ENCODE data around the gene PIK3AP1.
"Not testable (repeated sequence)": the region's sequence is repeated elsewhere in the genome, so short reads cannot be mapped to it uniquely, and the experiment has no call there.

- TF ChIP-seq JUND (IDR thresholded peaks at IDR 0.05; ENCODE audit: low read depth, low read length); FOXM1 (IDR thresholded peaks at IDR 0.05; ENCODE audit: low read depth, low read length); YY1 (IDR thresholded peaks at IDR 0.05; ENCODE audit: low read depth, low read length); TCF12 (IDR thresholded peaks at IDR 0.05; ENCODE audit: low read depth, low read length); NRF1 (conservative IDR thresholded peaks at IDR 0.05; ENCODE audit: low read depth, low read length); SMAD1 (IDR thresholded peaks at IDR 0.05; ENCODE audit: low read depth, partially characterized antibody); POLR2AphosphoS5 (IDR thresholded peaks at IDR 0.05; ENCODE audit: low read length); RBBP5 (conservative IDR thresholded peaks at IDR 0.05); CEBPB (IDR thresholded peaks at IDR 0.05; ENCODE audit: borderline replicate concordance in 1 of 2, low read depth in 2 of 2, low read length in 2 of 2); BRCA1 (IDR thresholded peaks at IDR 0.05; ENCODE audit: low read depth, low read length): not testable (repeated sequence)
- TF ChIP-seq, protein P1, sequence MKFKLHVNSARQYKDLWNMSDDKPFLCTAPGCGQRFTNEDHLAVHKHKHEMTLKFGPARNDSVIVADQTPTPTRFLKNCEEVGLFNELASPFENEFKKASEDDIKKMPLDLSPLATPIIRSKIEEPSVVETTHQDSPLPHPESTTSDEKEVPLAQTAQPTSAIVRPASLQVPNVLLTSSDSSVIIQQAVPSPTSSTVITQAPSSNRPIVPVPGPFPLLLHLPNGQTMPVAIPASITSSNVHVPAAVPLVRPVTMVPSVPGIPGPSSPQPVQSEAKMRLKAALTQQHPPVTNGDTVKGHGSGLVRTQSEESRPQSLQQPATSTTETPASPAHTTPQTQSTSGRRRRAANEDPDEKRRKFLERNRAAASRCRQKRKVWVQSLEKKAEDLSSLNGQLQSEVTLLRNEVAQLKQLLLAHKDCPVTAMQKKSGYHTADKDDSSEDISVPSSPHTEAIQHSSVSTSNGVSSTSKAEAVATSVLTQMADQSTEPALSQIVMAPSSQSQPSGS (IDR thresholded peaks at IDR 0.05; ENCODE audit: low read length): not testable (repeated sequence)
- TF ChIP-seq, protein P2, sequence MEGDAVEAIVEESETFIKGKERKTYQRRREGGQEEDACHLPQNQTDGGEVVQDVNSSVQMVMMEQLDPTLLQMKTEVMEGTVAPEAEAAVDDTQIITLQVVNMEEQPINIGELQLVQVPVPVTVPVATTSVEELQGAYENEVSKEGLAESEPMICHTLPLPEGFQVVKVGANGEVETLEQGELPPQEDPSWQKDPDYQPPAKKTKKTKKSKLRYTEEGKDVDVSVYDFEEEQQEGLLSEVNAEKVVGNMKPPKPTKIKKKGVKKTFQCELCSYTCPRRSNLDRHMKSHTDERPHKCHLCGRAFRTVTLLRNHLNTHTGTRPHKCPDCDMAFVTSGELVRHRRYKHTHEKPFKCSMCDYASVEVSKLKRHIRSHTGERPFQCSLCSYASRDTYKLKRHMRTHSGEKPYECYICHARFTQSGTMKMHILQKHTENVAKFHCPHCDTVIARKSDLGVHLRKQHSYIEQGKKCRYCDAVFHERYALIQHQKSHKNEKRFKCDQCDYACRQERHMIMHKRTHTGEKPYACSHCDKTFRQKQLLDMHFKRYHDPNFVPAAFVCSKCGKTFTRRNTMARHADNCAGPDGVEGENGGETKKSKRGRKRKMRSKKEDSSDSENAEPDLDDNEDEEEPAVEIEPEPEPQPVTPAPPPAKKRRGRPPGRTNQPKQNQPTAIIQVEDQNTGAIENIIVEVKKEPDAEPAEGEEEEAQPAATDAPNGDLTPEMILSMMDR (IDR thresholded peaks at IDR 0.05 in 2 of 3, conservative IDR thresholded peaks at IDR 0.05 in 1 of 3; ENCODE audit: control insufficient read depth in 2 of 3, extremely low read depth in 1 of 3, insufficient read depth in 1 of 3, low read depth in 3 of 3, low read length in 3 of 3): not testable (repeated sequence)
These were observed 22.0 kb downstream of the PIK3AP1 start for GRCh38 chr10:96698305-96698704.

Data from GM12878 (cell line).